ENCODE measurements around the gene PPP1R15B. TPM values are rescaled to one million over a fixed set of nuclear protein-coding genes. Genes with fewer than 3 reads are reported as not detected.

PPP1R15B gene
- total RNA-seq, 2 donors from 2014 or later: 44.8 to 79.2 TPM

DNA sequence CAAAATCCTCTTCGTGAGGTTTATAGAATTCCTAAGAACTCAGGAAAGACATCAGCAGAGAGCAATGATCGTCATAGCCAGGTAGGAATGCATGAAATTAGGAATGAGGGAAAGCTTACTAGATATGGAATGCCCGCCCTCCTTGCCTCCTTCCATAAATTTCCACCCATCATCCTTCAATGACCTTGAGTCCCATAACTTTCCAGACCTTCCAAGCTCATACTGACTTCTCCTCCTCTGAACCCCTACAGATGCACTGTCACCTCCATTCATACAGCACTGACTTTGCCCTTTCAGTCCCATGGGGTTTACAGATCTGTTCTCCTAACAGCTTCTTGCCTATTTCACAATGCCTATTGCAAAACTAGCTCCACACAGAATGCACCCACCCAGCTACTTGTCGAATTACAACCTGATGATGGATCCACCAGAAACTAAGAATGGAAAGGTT lies 23.8 kb upstream of the PPP1R15B start:
- no peaks in the 10 kb centered on the region for H3K9me3 ChIP-seq (ENCODE audit: control insufficient read depth, low read length)
- Mint-ChIP-seq H3K9me3 (no peaks in the 10 kb centered on the region), H3K36me3 (ENCODE audit: low read depth) (peaks cover 43% of the 10 kb centered on the region), H3K27ac (no peak overlapping the region), H3K4me1 (peaks cover 17% of the 10 kb centered on the region), H3K4me3 (no peak overlapping the region), H3K27me3 (ENCODE audit: insufficient read depth) (peaks cover 71% of the 10 kb centered on the region)
- DNase-seq: no peak
- no peak overlapping the region for H3K4me3 ChIP-seq (ENCODE audit: low read length)
- no peak overlapping the region for H3K9ac ChIP-seq (ENCODE audit: extremely low read depth, low read length, poor library complexity, severe bottlenecking)
- H3K27ac ChIP-seq (ENCODE audit: low read depth, low read length): no peak overlapping the region
- TF ChIP-seq, protein P1, sequence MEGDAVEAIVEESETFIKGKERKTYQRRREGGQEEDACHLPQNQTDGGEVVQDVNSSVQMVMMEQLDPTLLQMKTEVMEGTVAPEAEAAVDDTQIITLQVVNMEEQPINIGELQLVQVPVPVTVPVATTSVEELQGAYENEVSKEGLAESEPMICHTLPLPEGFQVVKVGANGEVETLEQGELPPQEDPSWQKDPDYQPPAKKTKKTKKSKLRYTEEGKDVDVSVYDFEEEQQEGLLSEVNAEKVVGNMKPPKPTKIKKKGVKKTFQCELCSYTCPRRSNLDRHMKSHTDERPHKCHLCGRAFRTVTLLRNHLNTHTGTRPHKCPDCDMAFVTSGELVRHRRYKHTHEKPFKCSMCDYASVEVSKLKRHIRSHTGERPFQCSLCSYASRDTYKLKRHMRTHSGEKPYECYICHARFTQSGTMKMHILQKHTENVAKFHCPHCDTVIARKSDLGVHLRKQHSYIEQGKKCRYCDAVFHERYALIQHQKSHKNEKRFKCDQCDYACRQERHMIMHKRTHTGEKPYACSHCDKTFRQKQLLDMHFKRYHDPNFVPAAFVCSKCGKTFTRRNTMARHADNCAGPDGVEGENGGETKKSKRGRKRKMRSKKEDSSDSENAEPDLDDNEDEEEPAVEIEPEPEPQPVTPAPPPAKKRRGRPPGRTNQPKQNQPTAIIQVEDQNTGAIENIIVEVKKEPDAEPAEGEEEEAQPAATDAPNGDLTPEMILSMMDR (conservative IDR thresholded peaks at IDR 0.05): no peak
- H3K27me3 ChIP-seq (ENCODE audit: control insufficient read depth, insufficient read depth, low read length, poor library complexity, severe bottlenecking): peaks cover 62% of the 10 kb centered on the region
- H3K4me1 ChIP-seq (ENCODE audit: control insufficient read depth, insufficient read depth, low read length): no peaks in the 10 kb centered on the region
- H3K36me3 ChIP-seq (ENCODE audit: control insufficient read depth, insufficient read depth, low read length): peaks cover 14% of the 10 kb centered on the region
- 95% methylated on average over 4 of the region's 4 CpGs; no CpG with 5 or more reads in 1 of the 2 experiments for WGBS, 2 experiments (ENCODE audit: insufficient coverage in 1 of 2, insufficient read length in 1 of 2)

DNA sequence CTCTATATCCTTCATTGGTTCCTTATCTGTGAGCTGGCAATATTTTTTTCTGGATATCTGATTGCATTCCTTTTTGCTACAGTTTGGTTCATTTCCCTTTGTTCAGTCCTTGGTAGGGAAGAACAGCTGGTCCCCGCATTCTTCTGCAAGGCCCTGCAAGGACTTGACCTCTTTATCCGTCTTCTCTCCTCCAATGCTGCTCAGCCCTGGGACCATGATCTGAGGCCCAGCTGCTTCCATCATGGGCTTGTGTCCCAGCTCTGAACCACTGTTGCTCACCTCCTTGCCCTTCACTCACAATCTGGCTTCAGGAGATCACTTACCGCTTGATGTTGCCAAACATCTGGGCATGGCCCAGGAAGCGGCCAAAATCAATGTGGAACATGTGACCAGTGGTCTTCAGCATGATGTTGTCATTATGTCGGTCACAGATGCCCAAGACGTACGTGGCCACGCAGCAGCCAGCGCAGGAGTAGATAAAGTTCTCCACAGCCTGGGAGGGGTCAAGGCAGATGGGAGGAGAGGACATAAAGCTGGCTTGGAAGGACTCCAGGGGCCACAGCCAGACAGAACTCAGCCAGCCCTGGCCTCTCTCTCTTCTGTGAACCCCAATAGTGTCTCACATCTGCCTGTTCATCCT lies 22.6 kb upstream of the PPP1R15B start:
- H3K9me3 Mint-ChIP-seq: no peaks in the 10 kb centered on the region
- H3K4me3 Mint-ChIP-seq: no peak overlapping the region
- H3K27ac Mint-ChIP-seq: no peak overlapping the region

GRCh38 chr1:204432708-204433107 lies 21.1 kb upstream of the PPP1R15B start:
- Histone ChIP-seq H3K27ac (ENCODE audit: low read depth, low read length) (no peak overlapping the region), H3K9ac (ENCODE audit: extremely low read depth, low read length, poor library complexity, severe bottlenecking) (no peak overlapping the region), H3K27me3 (ENCODE audit: control insufficient read depth, insufficient read depth, low read length, poor library complexity, severe bottlenecking) (peaks cover 46% of the 10 kb centered on the region), H3K4me3 (ENCODE audit: low read length) (no peak overlapping the region), H3K9me3 (ENCODE audit: control insufficient read depth, low read length) (no peaks in the 10 kb centered on the region), H3K36me3 (ENCODE audit: control insufficient read depth, insufficient read depth, low read length) (peaks cover 16% of the 10 kb centered on the region), H3K4me1 (ENCODE audit: control insufficient read depth, insufficient read depth, low read length) (no peaks in the 10 kb centered on the region)
- Mint-ChIP-seq H3K9me3 (no peaks in the 10 kb centered on the region), H3K4me3 (no peak overlapping the region), H3K27ac (no peak overlapping the region), H3K36me3 (ENCODE audit: low read depth) (peaks cover 40% of the 10 kb centered on the region), H3K4me1 (peaks cover 4% of the 10 kb centered on the region), H3K27me3 (ENCODE audit: insufficient read depth) (peaks cover 54% of the 10 kb centered on the region)
- 88 to 100% methylated on average over 1 to 2 of the region's 2 CpGs for WGBS, 2 experiments (ENCODE audit: insufficient coverage in 1 of 2, insufficient read length in 1 of 2)
- TF ChIP-seq, protein P1 (conservative IDR thresholded peaks at IDR 0.05): no peak
- DNase-seq: no peak

More for the DNA sequence above, 22.6 kb upstream of the PPP1R15B start:
- peaks cover 36% of the 10 kb centered on the region for H3K36me3 Mint-ChIP-seq (ENCODE audit: low read depth)
- Histone ChIP-seq H3K9ac (ENCODE audit: extremely low read depth, low read length, poor library complexity, severe bottlenecking) (no peak overlapping the region), H3K4me3 (ENCODE audit: low read length) (no peak overlapping the region), H3K27ac (ENCODE audit: low read depth, low read length) (no peak overlapping the region), H3K36me3 (ENCODE audit: control insufficient read depth, insufficient read depth, low read length) (peaks cover 14% of the 10 kb centered on the region), H3K4me1 (ENCODE audit: control insufficient read depth, insufficient read depth, low read length) (no peaks in the 10 kb centered on the region), H3K9me3 (ENCODE audit: control insufficient read depth, low read length) (no peaks in the 10 kb centered on the region), H3K27me3 (ENCODE audit: control insufficient read depth, insufficient read depth, low read length, poor library complexity, severe bottlenecking) (peaks cover 50% of the 10 kb centered on the region)
- no peak for DNase-seq
- peaks cover 17% of the 10 kb centered on the region for H3K4me1 Mint-ChIP-seq
- TF ChIP-seq, protein P1 (conservative IDR thresholded peaks at IDR 0.05): no peak
- H3K27me3 Mint-ChIP-seq (ENCODE audit: insufficient read depth): peaks cover 60% of the 10 kb centered on the region
- WGBS, 2 experiments (ENCODE audit: insufficient coverage in 1 of 2, insufficient read length in 1 of 2): 94 to 96% methylated on average over 5 to 9 of the region's 9 CpGs
